GM06990 (cell line): ENCODE measurements around the gene DSCAML1.

Experiments used
- DNase-seq: peaks from one replicate; pipeline ENCODE4 v3.0.0-alpha.2; 2011; ENCODE audit not compliant: insufficient read length; ENCODE audit errors: extremely low read depth
- H3K27me3 ChIP-seq: replicated peaks from 2 replicates; pipeline ENCODE4 v1.6.0; 2011; ENCODE audit warnings: low read length; ENCODE audit not compliant: control insufficient read depth, insufficient read depth
- H3K36me3 ChIP-seq: 2 replicates; pipeline ENCODE4 v1.5.1; 2011; ENCODE audit warnings: low read length; ENCODE audit not compliant: control insufficient read depth, insufficient read depth
- H3K4me3 ChIP-seq: replicated peaks from 2 replicates; pipeline ENCODE4 v1.5.1; 2011; ENCODE audit warnings: low read depth, mild to moderate bottlenecking, control low read depth, low read length
- CTCF ChIP-seq: IDR thresholded peaks from 2 replicates; pipeline ENCODE4 v1.5.1; 2011; ENCODE audit warnings: low read length, control low read depth, mild to moderate bottlenecking, inconsistent platforms; ENCODE audit not compliant: insufficient read depth, poor library complexity, severe bottlenecking

Gene DSCAML1

GRCh38 chr11:117833401-117833891, 36.4 kb upstream of the DSCAML1 start:
- H3K4me3 ChIP-seq: no peak overlapping the region
- no peak for TF ChIP-seq CTCF
- no peak for DNase-seq
- no peaks in the 10 kb centered on the region for H3K36me3 ChIP-seq
- H3K27me3 ChIP-seq: peaks cover 1% of the 10 kb centered on the region

GRCh38 chr11:117832511-117832910, 35.5 kb upstream of the DSCAML1 start:
- Histone ChIP-seq H3K36me3 (no peaks in the 10 kb centered on the region), H3K27me3 (peaks cover 1% of the 10 kb centered on the region; the same call in 1 of the 2 replicates), H3K4me3 (no peak overlapping the region)
- DNase-seq: no peak
- TF ChIP-seq CTCF: no peak

- Histone ChIP-seq H3K36me3 (no peaks in the 10 kb centered on the region), H3K4me3 (no peak overlapping the region), H3K27me3 (0 out of 2 replicates have a peak, but pooled peaks cover 1% of the 10 kb centered on the region)
- no peak for TF ChIP-seq CTCF
- no peak for DNase-seq
These were observed 34.8 kb upstream of the DSCAML1 start for GRCh38 chr11:117831661-117832415.

- TF ChIP-seq CTCF: no peak
- no peaks in the 10 kb centered on the region for H3K36me3 ChIP-seq
- H3K27me3 ChIP-seq: 0 out of 2 replicates have a peak, but pooled peaks cover 1% of the 10 kb centered on the region
- no peak for DNase-seq
- no peak overlapping the region for H3K4me3 ChIP-seq
These were observed 33.8 kb upstream of the DSCAML1 start for GRCh38 chr11:117830674-117831351.

- no peak for DNase-seq
- no peak overlapping the region for H3K4me3 ChIP-seq
- H3K27me3 ChIP-seq: no peaks in the 10 kb centered on the region
- H3K36me3 ChIP-seq: no peaks in the 10 kb centered on the region
- TF ChIP-seq CTCF: no peak
These were observed 33.1 kb upstream of the DSCAML1 start for GRCh38 chr11:117830072-117830471.
